Measurements from ENCODE around the gene GRIK3. TPM values are rescaled to one million over a fixed set of nuclear protein-coding genes. Genes with fewer than 3 reads are reported as not detected.

GRIK3 gene
- total and polyA plus RNA-seq, 2 experiments from 2014 or later = 0.31 to 2.9 TPM

DNA sequence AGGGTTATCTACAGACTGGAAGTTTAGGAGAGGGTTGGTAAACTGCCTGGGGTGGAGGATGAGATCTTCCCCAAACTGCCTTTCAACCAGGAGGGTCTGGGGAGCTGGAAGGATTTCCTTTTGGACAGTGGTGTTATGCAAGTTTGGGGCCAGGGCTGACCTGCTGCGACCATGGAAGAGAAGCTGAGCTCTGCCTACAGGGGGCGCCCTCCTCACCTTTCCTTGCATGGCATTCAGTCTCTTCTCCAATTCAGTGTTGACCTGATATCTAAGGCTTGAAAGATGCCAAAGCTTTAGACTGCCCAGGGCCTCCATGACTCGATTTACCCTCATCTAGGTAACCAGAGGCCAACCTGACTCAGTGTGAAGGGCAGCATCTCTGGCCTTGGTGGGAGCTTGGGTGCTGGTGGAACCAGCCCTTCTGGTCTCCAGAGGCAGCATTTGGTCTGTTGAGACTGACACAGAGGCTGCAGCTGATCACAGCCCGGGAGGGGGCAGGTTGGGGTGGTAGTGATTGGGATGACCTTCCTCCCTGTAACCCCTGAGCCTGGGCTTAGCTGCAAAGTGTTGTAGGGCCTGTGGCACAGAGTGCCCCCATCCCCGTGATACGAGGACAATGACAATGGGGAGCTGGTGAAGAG, 170.0 kb downstream of the GRIK3 start:
- H3K4me2 ChIP-seq = no peak overlapping the region
- DNase-seq (ENCODE audit: low spot score) = peak; percentile 80
- no peaks in the 10 kb centered on the region for H4K20me1 ChIP-seq (replicated peaks; ENCODE audit: insufficient read depth)
- H3K79me2 ChIP-seq (replicated peaks; ENCODE audit: insufficient read depth) = no peaks in the 10 kb centered on the region
- no peak overlapping the region for H3K27ac ChIP-seq (ENCODE audit: low read depth)
- no peaks in the 10 kb centered on the region for H3F3A ChIP-seq (replicated peaks; ENCODE audit: low read depth)
- Mint-ChIP-seq H3K4me1 (peaks cover 6% of the 10 kb centered on the region; the same call in 1 of the 3 replicates), H3K4me3 (no peak overlapping the region), H3K9me3 (no peaks in the 10 kb centered on the region), H3K27ac (no peak overlapping the region), H3K27me3 (ENCODE audit: insufficient read depth, low read depth, poor library complexity) (peaks cover 7% of the 10 kb centered on the region), H3K36me3 (ENCODE audit: low read depth) (no peaks in the 10 kb centered on the region)
- H3K4me1 ChIP-seq (ENCODE audit: insufficient read depth) = no peaks in the 10 kb centered on the region
- H3K36me3 ChIP-seq (ENCODE audit: insufficient read depth) = no peaks in the 10 kb centered on the region
- H2AFZ ChIP-seq = no peak overlapping the region
- H3K4me3 ChIP-seq = no peak overlapping the region
- no peak for TF ChIP-seq STAT1 (IDR thresholded peaks at IDR 0.05; ENCODE audit: unreplicated experiment)
- TF ChIP-seq, protein P1, sequence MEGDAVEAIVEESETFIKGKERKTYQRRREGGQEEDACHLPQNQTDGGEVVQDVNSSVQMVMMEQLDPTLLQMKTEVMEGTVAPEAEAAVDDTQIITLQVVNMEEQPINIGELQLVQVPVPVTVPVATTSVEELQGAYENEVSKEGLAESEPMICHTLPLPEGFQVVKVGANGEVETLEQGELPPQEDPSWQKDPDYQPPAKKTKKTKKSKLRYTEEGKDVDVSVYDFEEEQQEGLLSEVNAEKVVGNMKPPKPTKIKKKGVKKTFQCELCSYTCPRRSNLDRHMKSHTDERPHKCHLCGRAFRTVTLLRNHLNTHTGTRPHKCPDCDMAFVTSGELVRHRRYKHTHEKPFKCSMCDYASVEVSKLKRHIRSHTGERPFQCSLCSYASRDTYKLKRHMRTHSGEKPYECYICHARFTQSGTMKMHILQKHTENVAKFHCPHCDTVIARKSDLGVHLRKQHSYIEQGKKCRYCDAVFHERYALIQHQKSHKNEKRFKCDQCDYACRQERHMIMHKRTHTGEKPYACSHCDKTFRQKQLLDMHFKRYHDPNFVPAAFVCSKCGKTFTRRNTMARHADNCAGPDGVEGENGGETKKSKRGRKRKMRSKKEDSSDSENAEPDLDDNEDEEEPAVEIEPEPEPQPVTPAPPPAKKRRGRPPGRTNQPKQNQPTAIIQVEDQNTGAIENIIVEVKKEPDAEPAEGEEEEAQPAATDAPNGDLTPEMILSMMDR (conservative IDR thresholded peaks at IDR 0.05; ENCODE audit: low read depth in 2 of 2) = peak; percentile 86
- H3K27me3 ChIP-seq (ENCODE audit: insufficient read depth) = no peaks in the 10 kb centered on the region
- H3K9me2 ChIP-seq (ENCODE audit: insufficient read depth) = no peaks in the 10 kb centered on the region
- ATAC-seq = peak; percentile 83

GRCh38 chr1:36863500-36863899, 170.8 kb downstream of the GRIK3 start:
- ATAC-seq (no peak), DNase-seq (ENCODE audit: low spot score) (no peak)
- Histone ChIP-seq H3K4me1 (ENCODE audit: insufficient read depth) (no peaks in the 10 kb centered on the region), H4K20me1 (replicated peaks; ENCODE audit: insufficient read depth) (no peaks in the 10 kb centered on the region), H3F3A (replicated peaks; ENCODE audit: low read depth) (no peaks in the 10 kb centered on the region), H3K79me2 (replicated peaks; ENCODE audit: insufficient read depth) (no peaks in the 10 kb centered on the region), H3K27ac (ENCODE audit: low read depth) (no peak overlapping the region), H3K27me3 (ENCODE audit: insufficient read depth) (no peaks in the 10 kb centered on the region), H3K4me3 (no peak overlapping the region), H3K9me2 (ENCODE audit: insufficient read depth) (no peaks in the 10 kb centered on the region), H3K36me3 (ENCODE audit: insufficient read depth) (no peaks in the 10 kb centered on the region), H3K4me2 (no peak overlapping the region), H2AFZ (no peak overlapping the region)
- no peak overlapping the region for H3K27ac Mint-ChIP-seq
- peaks cover 6% of the 10 kb centered on the region; the same call in 1 of the 3 replicates for H3K4me1 Mint-ChIP-seq
- no peaks in the 10 kb centered on the region for H3K36me3 Mint-ChIP-seq (ENCODE audit: low read depth)
- no peaks in the 10 kb centered on the region for H3K9me3 Mint-ChIP-seq
- H3K27me3 Mint-ChIP-seq (ENCODE audit: insufficient read depth, low read depth, poor library complexity) = peaks cover 7% of the 10 kb centered on the region
- no peak overlapping the region for H3K4me3 Mint-ChIP-seq
- TF ChIP-seq CREB1 (CRISPR knock-in tag; IDR thresholded peaks at IDR 0.05; ENCODE audit: low read depth) = no peak
- no peak for TF ChIP-seq ZNF462 (CRISPR knock-in tag; IDR thresholded peaks at IDR 0.05)
- TF ChIP-seq, protein P1 (conservative IDR thresholded peaks at IDR 0.05; ENCODE audit: low read depth in 2 of 2) = no peak
- TF ChIP-seq ETS1 (IDR thresholded peaks at IDR 0.05) = no peak
- no peak for TF ChIP-seq NANOG (IDR thresholded peaks at IDR 0.05; ENCODE audit: borderline replicate concordance)
- no peak for TF ChIP-seq ZNF331 (CRISPR knock-in tag; IDR thresholded peaks at IDR 0.05; ENCODE audit: low read depth)
